CD4-positive, alpha-beta T cell treated with Interleukin-4 for 4 hours (primary cell): Measurements from ENCODE around the gene DNAJA3.

ENCODE experiments used
- DNase-seq: peaks from one replicate; pipeline ENCODE4 v3.0.0-alpha.2; 2020

DNAJA3 gene

GRCh38 chr16:4477966-4478365 lies 52.3 kb downstream of the DNAJA3 start:
- DNase-seq, result peak; percentile 34

GRCh38 chr16:4481526-4481925 lies 55.9 kb downstream of the DNAJA3 start:
- peak; percentile 37 for DNase-seq

- no peak for DNase-seq
Observed at GRCh38 chr16:4481963-4482362, 56.3 kb downstream of the DNAJA3 start.

- no peak for DNase-seq
Observed at GRCh38 chr16:4486126-4486893, 60.6 kb downstream of the DNAJA3 start.

GRCh38 chr16:4487955-4488498 lies 62.4 kb downstream of the DNAJA3 start:
- no peak for DNase-seq

GRCh38 chr16:4488499-4488967 lies 62.9 kb downstream of the DNAJA3 start:
- peak; percentile 42 for DNase-seq

GRCh38 chr16:4489030-4489429 lies 63.4 kb downstream of the DNAJA3 start:
- DNase-seq, result no peak

GRCh38 chr16:4491898-4492297 lies 66.2 kb downstream of the DNAJA3 start:
- DNase-seq, result no peak

- DNase-seq, result no peak
Observed at GRCh38 chr16:4494746-4495490, 69.2 kb downstream of the DNAJA3 start.

- DNase-seq, result no peak
Observed at GRCh38 chr16:4495766-4496165, 70.1 kb downstream of the DNAJA3 start.

- DNase-seq, result no peak
Observed at GRCh38 chr16:4496305-4496704, 70.6 kb downstream of the DNAJA3 start.

GRCh38 chr16:4498546-4499195 lies 73.0 kb downstream of the DNAJA3 start:
- no peak for DNase-seq

GRCh38 chr16:4499196-4499555 lies 73.5 kb downstream of the DNAJA3 start:
- no peak for DNase-seq

- no peak for DNase-seq
Observed at GRCh38 chr16:4500272-4500671, 74.6 kb downstream of the DNAJA3 start.

- DNase-seq, result no peak
Observed at GRCh38 chr16:4501071-4501478, 75.4 kb downstream of the DNAJA3 start.

- peak; percentile 93 for DNase-seq
Observed at GRCh38 chr16:4505356-4506147, 79.9 kb downstream of the DNAJA3 start.
